Measurements from ENCODE around the gene TLDC2. TPM values are rescaled to one million over a fixed set of nuclear protein-coding genes. Genes with fewer than 3 reads are reported as not detected.

TLDC2 gene
- total RNA-seq, 1 donor from 2014 or later: not detected

Other genes with a start within 250 kb of the TLDC2 start
- 0.59 and 0.67 TPM in 2 replicates for gene SLA2, start 229.9 kb upstream of the TLDC2 start, total RNA-seq
- 20.8 and 21.4 TPM in 2 replicates for gene NDRG3, start 130.0 kb upstream of the TLDC2 start, total RNA-seq
- 11.2 and 14.0 TPM in 2 replicates for gene DSN1, start 102.4 kb upstream of the TLDC2 start, total RNA-seq
- gene SAMHD1, start 75.6 kb downstream of the TLDC2 start, total RNA-seq: 15.1 and 16.4 TPM in 2 replicates
- 18.6 and 20.4 TPM in 2 replicates for gene RBL1, start 219.9 kb downstream of the TLDC2 start, total RNA-seq

Data from activated B cell treated with CpG ODN at 0.5 μM for 24 hours (primary cell).